AG04449 (cell line): ENCODE measurements around the gene PRKN.
"Not testable (repeated sequence)": the region's sequence is repeated elsewhere in the genome, so short reads cannot be mapped to it uniquely, and the experiment has no call there.

Source experiments
- CTCF ChIA-PET: fragments of 350-600 bp; formaldehyde crosslinking; extraction: SDS; loops from one replicate; lab custom pipeline; 2021; ENCODE audit warnings: antibody characterized with exemption; lab: Yijun Ruan, JAX
- POLR2A ChIA-PET: fragments of 400-600, 350-600 bp; formaldehyde crosslinking; extraction: SDS; loops from one replicate; lab custom pipeline; 2020; ENCODE audit warnings: antibody characterized with exemption, inconsistent platforms; lab: Yijun Ruan, JAX
- DNase-seq: peaks from one replicate; pipeline ENCODE4 v3.0.0-alpha.2; 2010; ENCODE audit warnings: low read depth, low spot score
- H3K4me3 ChIP-seq: 2 replicates; pipeline ENCODE4 v1.5.1; 2011; ENCODE audit warnings: low read depth, mild to moderate bottlenecking, control low read depth, low read length
- CTCF ChIP-seq: IDR thresholded peaks from one replicate; pipeline ENCODE4 v1.5.1; 2011; ENCODE audit warnings: mild to moderate bottlenecking, moderate library complexity, low read length, control low read depth, inconsistent platforms; ENCODE audit not compliant: insufficient read depth; ENCODE audit errors: missing control alignments

Gene PRKN

DNA sequence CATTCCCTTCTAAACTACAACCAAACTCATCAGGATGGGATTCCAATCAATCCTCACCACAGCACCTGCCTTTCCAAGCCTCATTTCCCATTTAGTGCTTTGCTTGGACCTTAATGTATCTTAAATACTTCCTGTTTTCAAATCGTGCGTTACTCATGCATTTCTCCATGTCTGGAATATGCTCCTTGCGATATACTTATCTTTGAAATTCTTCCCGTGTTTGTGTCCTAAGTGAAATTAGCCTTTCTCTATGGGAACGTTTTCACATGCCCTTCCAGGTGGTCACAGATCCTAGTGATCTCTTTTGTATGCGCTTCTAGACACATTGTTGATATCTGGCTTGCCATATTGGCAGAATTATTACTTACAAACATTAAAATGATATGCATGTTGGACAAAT is 833.1 kb downstream of the PRKN start:
- no peak for DNase-seq
- ChIA-PET CTCF (no interaction called here), POLR2A (no interaction called here)
- no peak for TF ChIP-seq CTCF
- H3K4me3 ChIP-seq, result no peak overlapping the region

GRCh38 chr6:161891542-161891941 is 836.0 kb downstream of the PRKN start:
- ChIA-PET CTCF (no interaction called here), POLR2A (no interaction called here)
- no peak for DNase-seq
- H3K4me3 ChIP-seq, result no peak overlapping the region
- no peak for TF ChIP-seq CTCF

GRCh38 chr6:161890832-161891297 is 836.7 kb downstream of the PRKN start:
- DNase-seq, result no peak
- CTCF ChIA-PET, result no interaction called here
- no peak overlapping the region for H3K4me3 ChIP-seq
- no peak for TF ChIP-seq CTCF
- POLR2A ChIA-PET, result no interaction called here

DNA sequence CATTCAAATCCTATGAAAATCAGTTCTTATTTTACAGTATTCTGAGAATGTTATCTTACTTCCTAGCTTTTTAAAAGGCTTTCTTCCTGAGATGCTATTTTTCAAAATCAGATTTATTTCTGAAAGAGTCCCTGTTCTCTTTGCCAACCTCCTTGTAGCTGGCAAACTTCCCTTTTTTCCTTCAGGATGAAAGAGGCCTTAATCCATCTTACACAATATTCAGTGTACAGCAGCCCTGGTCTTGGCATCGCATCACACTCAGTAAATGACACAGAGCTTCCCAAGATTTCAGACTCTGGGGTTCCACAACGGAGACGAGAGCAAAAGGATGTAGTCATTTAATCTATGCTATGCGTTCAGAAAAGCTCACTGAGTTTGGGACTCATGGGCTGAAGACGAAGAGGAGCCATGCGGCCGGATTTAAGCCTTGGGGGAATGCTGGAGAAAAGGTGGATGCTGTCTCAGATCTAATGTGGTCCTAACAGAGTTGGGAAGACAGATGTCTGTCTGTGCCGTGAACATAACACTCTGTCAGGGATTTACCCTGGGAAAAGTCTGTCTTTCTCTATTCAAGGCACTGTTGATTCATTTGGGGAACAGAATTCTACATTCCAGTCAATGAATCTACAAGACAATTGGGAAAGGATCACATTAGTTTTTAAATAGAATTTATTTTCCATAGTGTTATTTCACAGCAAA is 837.3 kb downstream of the PRKN start:
- ChIA-PET POLR2A (no interaction called here), CTCF (no interaction called here)
- no peak for TF ChIP-seq CTCF
- no peak for DNase-seq
- H3K4me3 ChIP-seq, result no peak overlapping the region

DNA sequence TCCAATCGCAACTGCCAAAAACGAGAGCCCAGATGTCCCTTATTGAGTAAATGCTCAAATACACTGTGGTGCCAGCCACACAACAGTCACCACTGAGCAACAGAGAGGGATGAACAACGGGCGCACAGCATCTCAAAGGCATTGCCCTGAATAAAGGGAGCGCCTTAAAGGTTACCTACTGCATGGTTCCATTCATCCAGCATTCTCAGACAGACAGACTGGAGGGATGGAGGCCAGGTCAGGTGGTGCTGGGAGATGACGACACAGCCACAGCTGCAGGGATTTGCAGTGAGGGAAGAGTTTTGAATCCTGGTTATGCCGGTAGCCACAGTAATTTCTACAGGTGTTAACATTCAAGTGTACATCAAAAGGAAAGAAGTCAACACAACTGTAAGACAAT is 838.2 kb downstream of the PRKN start:
- no peak for DNase-seq
- no peak for TF ChIP-seq CTCF
- CTCF ChIA-PET, result no interaction called here
- POLR2A ChIA-PET, result no interaction called here
- H3K4me3 ChIP-seq, result no peak overlapping the region

GRCh38 chr6:161886545-161886944 is 841.0 kb downstream of the PRKN start:
- DNase-seq, POLR2A ChIA-PET, H3K4me3 ChIP-seq, CTCF ChIA-PET: not testable (repeated sequence)

DNA sequence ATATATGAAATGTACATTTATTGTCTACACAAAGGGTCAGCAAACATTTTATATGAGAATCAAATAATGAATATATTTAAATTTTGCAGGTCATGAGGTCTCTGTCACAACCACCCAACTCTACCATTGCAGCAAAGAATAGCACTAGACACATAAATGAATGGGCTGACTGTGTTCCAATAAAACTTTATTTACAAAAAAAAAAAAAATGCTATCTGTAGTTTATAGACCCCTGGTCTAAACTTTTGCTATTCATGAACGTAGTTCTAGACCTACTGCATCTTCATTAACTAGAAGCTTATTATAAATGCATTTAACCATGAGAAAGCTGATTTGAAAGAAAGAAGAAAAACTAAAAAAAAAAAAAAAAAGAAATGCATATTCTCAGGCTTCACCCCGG is 842.8 kb downstream of the PRKN start:
- H3K4me3 ChIP-seq, result no peak overlapping the region
- DNase-seq, result no peak
- POLR2A ChIA-PET, result no interaction called here
- CTCF ChIA-PET, result no interaction called here
- TF ChIP-seq CTCF, result no peak
